SU-DHL-6 (cell line): Measurements from ENCODE around the gene ZNF23.

Source experiments
- EZH2phosphoT487 ChIP-seq: fragments of 200-600 bp; sonication (generic), shearing (Covaris generic); conservative IDR thresholded peaks from 2 replicates; pipeline ENCODE4 v1.6.1; 2018; ENCODE audit warnings: mild to moderate bottlenecking, antibody characterized with exemption, low read length, moderate library complexity, mixed read lengths
- TF ChIP-seq, protein P1 (sequence below): fragments of 200-600 bp; sonication (generic); IDR thresholded peaks from one replicate; pipeline ENCODE4 v1.5.1; 2017; ENCODE audit warnings: antibody characterized with exemption, mild to moderate bottlenecking, low read length, moderate library complexity; ENCODE audit not compliant: insufficient read depth, poor library complexity, severe bottlenecking

DNA sequence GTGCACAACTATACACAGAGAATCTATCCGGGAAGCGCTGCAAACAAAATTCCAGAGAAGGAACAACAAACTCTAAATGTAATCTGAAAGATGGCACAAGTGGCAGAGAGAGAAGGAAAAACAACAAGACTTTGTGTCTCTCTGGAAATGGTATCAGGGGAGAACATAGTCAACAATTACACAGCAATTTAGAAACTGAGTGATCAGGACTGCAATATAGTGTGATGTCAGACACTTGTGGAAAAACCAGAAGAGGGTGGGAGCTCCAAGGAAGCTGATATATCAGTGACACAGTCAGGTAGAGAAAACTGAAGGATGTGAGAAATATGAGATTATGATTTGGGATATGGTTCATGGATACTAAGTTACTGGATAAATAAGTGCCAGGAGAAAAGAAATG, 18.9 kb upstream of the ZNF23 start:
- TF ChIP-seq, protein P1, sequence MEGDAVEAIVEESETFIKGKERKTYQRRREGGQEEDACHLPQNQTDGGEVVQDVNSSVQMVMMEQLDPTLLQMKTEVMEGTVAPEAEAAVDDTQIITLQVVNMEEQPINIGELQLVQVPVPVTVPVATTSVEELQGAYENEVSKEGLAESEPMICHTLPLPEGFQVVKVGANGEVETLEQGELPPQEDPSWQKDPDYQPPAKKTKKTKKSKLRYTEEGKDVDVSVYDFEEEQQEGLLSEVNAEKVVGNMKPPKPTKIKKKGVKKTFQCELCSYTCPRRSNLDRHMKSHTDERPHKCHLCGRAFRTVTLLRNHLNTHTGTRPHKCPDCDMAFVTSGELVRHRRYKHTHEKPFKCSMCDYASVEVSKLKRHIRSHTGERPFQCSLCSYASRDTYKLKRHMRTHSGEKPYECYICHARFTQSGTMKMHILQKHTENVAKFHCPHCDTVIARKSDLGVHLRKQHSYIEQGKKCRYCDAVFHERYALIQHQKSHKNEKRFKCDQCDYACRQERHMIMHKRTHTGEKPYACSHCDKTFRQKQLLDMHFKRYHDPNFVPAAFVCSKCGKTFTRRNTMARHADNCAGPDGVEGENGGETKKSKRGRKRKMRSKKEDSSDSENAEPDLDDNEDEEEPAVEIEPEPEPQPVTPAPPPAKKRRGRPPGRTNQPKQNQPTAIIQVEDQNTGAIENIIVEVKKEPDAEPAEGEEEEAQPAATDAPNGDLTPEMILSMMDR = no peak
- TF ChIP-seq EZH2phosphoT487 = no peak
